ENCODE results near the gene IGFL1.
"Not testable (repeated sequence)": the region's sequence is repeated elsewhere in the genome, so short reads cannot be mapped to it uniquely, and the experiment has no call there.

- TF ChIP-seq POLR2AphosphoS5, POLR2A (IDR thresholded peaks at IDR 0.05; ENCODE audit: low read depth, low read length): not testable (repeated sequence)
Observed at GRCh38 chr19:46264801-46265200, 35.3 kb downstream of the IGFL1 start.
